Pancreas (tissue), 10 donors: ENCODE data around the gene SLC12A9. TPM values are rescaled to one million over a fixed set of nuclear protein-coding genes. Genes with fewer than 3 reads are reported as not detected.

Experiments used
- ATAC-seq, 4 donors: fragments of 200-7000 bp; cut with Tn5 transposase; one replicate each; pipeline versions ENCODE4 v1.8.0 to v1.9.1; 2020; ENCODE audit warnings: mild to moderate bottlenecking in 4 of 4, moderate library complexity in 4 of 4
- DNase-seq, 6 donors: peaks; one replicate each; pipeline ENCODE4 v3.0.0-alpha.2; 2020
- FAIRE-seq: peaks from 2 replicates; lab custom pipeline; 2012; peaks lifted over from hg19 to GRCh38; lab: Jason Lieb, UNC
- H3K27ac ChIP-seq, 4 donors: fragments of 200-600 bp; sonication (generic); 1 replicate in 3 of 4; 2 replicates in 1 of 4; pipeline versions ENCODE4 v1.5.0 to v1.8.0; 2020
- H3K27me3 ChIP-seq, 4 donors: fragments of 200-600 bp; one replicate each; pipeline ENCODE4 v1.8.0; 2021
- H3K36me3 ChIP-seq, 3 donors: fragments of 200-600 bp; sonication (generic) in 1 of 3; one replicate each; pipeline versions ENCODE4 v1.5.0 to v1.8.0; 2020 to 2021
- H3K4me1 ChIP-seq, 3 donors: fragments of 200-600 bp; one replicate each; pipeline ENCODE4 v1.8.0; 2021
- H3K4me3 ChIP-seq, 4 donors: fragments of 200-600 bp; sonication (generic) in 2 of 4; one replicate each; pipeline versions ENCODE4 v1.5.0 to v1.8.0; 2020 to 2021
- H3K9me3 ChIP-seq, 4 donors: fragments of 200-600 bp; one replicate each; pipeline ENCODE4 v1.8.0; 2021
- CTCF ChIP-seq, 4 donors: fragments of 200-600 bp; sonication (generic) in 3 of 4; IDR thresholded peaks; one replicate each; pipeline versions ENCODE4 v1.5.0 to v1.8.0; 2021; ENCODE audit warnings: antibody characterized with exemption in 4 of 4
- WGBS, 2 donors: extraction: QIAGEN DNeasy Blood & Tissue Kit; methylation state at CpG; one replicate each; pipeline ENCODE4 v1.1.7; 2013; 5-methylcytosine and 5-hydroxymethylcytosine counted together
- intact Hi-C, 3 donors: fragments of 100-400 bp; cut with DNase I; formaldehyde crosslinking; loops; one replicate each; pipeline versions ENCODE4 v1.11.1 to v1.14.2; 2022
- polyA plus RNA-seq, 2 donors: library from polyadenylated mRNA; stranded (reverse); fragments of 200-250 nt; gene quantifications; one replicate each; pipeline ENCODE4 v1.2.3, GENCODE V29; 2013
- total RNA-seq, 6 donors: library from RNA; stranded (reverse); fragmentation: NEBNext Ultra II Directional in 4 of 6; extraction: Animal tissue kit (Norgen Biotek cat#: 25700) in 4 of 6; gene quantifications; one replicate each; pipeline versions ENCODE4 v1.2.1 to v1.2.4, GENCODE V29; 2021 to 2023
- donor health status: healthy with polysubstance abuse.
- donor health status: DM: no; HTN: no; CAD: no; lungs with moderate emphysema.
- donor health status: DM: no; HTN: no; CAD: no.
- donor health status: control.
- donor health status: control.
- donor health status: Bipolar disorder and iron deficiency.
- donor health status: DM: yes; HTN: yes; CAD: no.
- donor health status: DM: no; HTN: no; CAD: no.
- donor health status: DM: no; HTN: no; CAD: no.
- donor health status: DM: yes; HTN: yes; CAD: no.

SLC12A9 gene
- total and polyA plus RNA-seq, 8 donors = 11.9 to 34.6 (median 15.3) TPM

- H3K36me3 ChIP-seq = peaks cover 4 to 24% (median 16%) of the 10 kb centered on the region in 3 donors
- H3K27ac ChIP-seq = no peak overlapping the region
- peaks cover 8 to 27% (median 20%) of the 10 kb centered on the region in 3 donors for H3K4me1 ChIP-seq
- no peak for DNase-seq
- no peak for FAIRE-seq
- no peaks in the 10 kb centered on the region for H3K9me3 ChIP-seq
- no peak overlapping the region for H3K4me3 ChIP-seq
- intact Hi-C loops = no loop called here
- ATAC-seq = no peak
- no peaks in the 10 kb centered on the region for H3K27me3 ChIP-seq
- 66 to 70% methylated on average over 6 of the region's 6 CpGs for WGBS, 2 donors
- TF ChIP-seq CTCF (IDR thresholded peaks at IDR 0.05) = no peak
Measured at GRCh38 chr7:100878685-100879084, 26.2 kb downstream of the SLC12A9 start.

- DNase-seq (peak in 1 of 6 donors; percentile 17), ATAC-seq (no peak), FAIRE-seq (no peak)
- WGBS, 2 donors = 84 to 86% methylated on average over 11 of the region's 11 CpGs
- Histone ChIP-seq H3K4me3 (no peak overlapping the region), H3K36me3 (peaks cover 4 to 34% (median 16%) of the 10 kb centered on the region in 3 donors), H3K27ac (no peak overlapping the region), H3K9me3 (no peaks in the 10 kb centered on the region), H3K27me3 (no peaks in the 10 kb centered on the region), H3K4me1 (peaks cover 8 to 21% (median 14%) of the 10 kb centered on the region in 3 donors)
- intact Hi-C loops = no loop called here
- no peak for TF ChIP-seq CTCF (IDR thresholded peaks at IDR 0.05)
Measured at GRCh38 chr7:100879685-100880261, 27.3 kb downstream of the SLC12A9 start.

GRCh38 chr7:100880645-100881044, 28.1 kb downstream of the SLC12A9 start:
- H3K27ac ChIP-seq = no peak overlapping the region
- peaks cover 8 to 21% (median 14%) of the 10 kb centered on the region in 3 donors for H3K4me1 ChIP-seq
- WGBS, 2 donors = 94 to 96% methylated on average over 7 of the region's 7 CpGs
- ATAC-seq = no peak
- peaks cover 4 to 43% (median 23%) of the 10 kb centered on the region in 3 donors for H3K36me3 ChIP-seq
- DNase-seq = peak in 2 of 6 donors; percentile 9
- no peak overlapping the region for H3K4me3 ChIP-seq
- no peaks in the 10 kb centered on the region for H3K9me3 ChIP-seq
- TF ChIP-seq CTCF (IDR thresholded peaks at IDR 0.05) = no peak
- intact Hi-C loops = no loop called here
- FAIRE-seq = no peak
- H3K27me3 ChIP-seq = no peaks in the 10 kb centered on the region

GRCh38 chr7:100881136-100881535, 28.6 kb downstream of the SLC12A9 start:
- H3K36me3 ChIP-seq = peaks cover 4 to 48% (median 27%) of the 10 kb centered on the region in 3 donors
- no peaks in the 10 kb centered on the region for H3K9me3 ChIP-seq
- H3K4me3 ChIP-seq = no peak overlapping the region
- WGBS, 2 donors = 92 to 94% methylated on average over 12 to 20 of the region's 20 CpGs
- intact Hi-C loops = no loop called here
- peaks cover 5 to 16% (median 9%) of the 10 kb centered on the region in 3 donors for H3K4me1 ChIP-seq
- no peak for FAIRE-seq
- no peak for TF ChIP-seq CTCF (IDR thresholded peaks at IDR 0.05)
- no peaks in the 10 kb centered on the region for H3K27me3 ChIP-seq
- peak in 3 of 6 donors; percentile 8 to 47 (median 11) for DNase-seq
- ATAC-seq = no peak
- H3K27ac ChIP-seq = no peak overlapping the region

GRCh38 chr7:100882201-100882600, 29.7 kb downstream of the SLC12A9 start:
- no peaks in the 10 kb centered on the region for H3K9me3 ChIP-seq
- no peak overlapping the region for H3K4me3 ChIP-seq
- peaks cover 4 to 58% (median 30%) of the 10 kb centered on the region in 3 donors for H3K36me3 ChIP-seq
- FAIRE-seq = no peak
- H3K4me1 ChIP-seq = peaks cover 0 to 6% (median 0%) of the 10 kb centered on the region in 3 donors
- WGBS, 2 donors = 92 to 97% methylated on average over 9 of the region's 9 CpGs
- no peak overlapping the region for H3K27ac ChIP-seq
- DNase-seq = peak in 2 of 6 donors; percentile 20 to 33
- ATAC-seq = no peak
- intact Hi-C loops = no loop called here
- TF ChIP-seq CTCF (IDR thresholded peaks at IDR 0.05) = no peak
- H3K27me3 ChIP-seq = no peaks in the 10 kb centered on the region
